Epidermal melanocyte (primary cell): ENCODE results near the gene FAM228B.

Experiments used
- DNase-seq: peaks from one replicate; pipeline ENCODE4 v3.0.0; 2011; ENCODE audit warnings: low spot score; ENCODE audit not compliant: insufficient read length

Gene FAM228B

GRCh38 chr2:24203029-24203786, 79.9 kb downstream of the FAM228B start:
- no peak for DNase-seq

- no peak for DNase-seq
Measured at GRCh38 chr2:24203787-24204150, 80.5 kb downstream of the FAM228B start.

DNA sequence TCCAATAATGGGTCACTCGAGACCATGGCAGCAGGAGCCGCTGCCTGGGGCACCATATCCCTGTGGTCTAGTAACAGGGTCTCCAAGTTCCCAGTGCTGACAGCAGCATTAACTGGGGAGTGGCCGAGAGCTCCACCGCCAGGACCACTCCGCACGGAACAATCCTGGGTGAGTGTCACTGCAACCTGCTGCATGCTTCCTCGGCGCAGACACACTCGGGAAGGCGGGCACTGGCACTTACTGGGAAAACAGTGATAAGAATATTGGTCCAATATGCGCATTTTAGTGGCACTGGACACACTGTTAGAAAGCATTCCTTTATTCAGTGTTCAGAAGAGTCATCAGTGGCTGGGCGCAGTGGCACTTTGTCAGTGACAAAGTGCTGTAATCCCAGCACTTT, 81.2 kb downstream of the FAM228B start:
- DNase-seq, result no peak

GRCh38 chr2:24205131-24205530, 81.9 kb downstream of the FAM228B start:
- no peak for DNase-seq

GRCh38 chr2:24206242-24206641, 83.0 kb downstream of the FAM228B start:
- no peak for DNase-seq

DNA sequence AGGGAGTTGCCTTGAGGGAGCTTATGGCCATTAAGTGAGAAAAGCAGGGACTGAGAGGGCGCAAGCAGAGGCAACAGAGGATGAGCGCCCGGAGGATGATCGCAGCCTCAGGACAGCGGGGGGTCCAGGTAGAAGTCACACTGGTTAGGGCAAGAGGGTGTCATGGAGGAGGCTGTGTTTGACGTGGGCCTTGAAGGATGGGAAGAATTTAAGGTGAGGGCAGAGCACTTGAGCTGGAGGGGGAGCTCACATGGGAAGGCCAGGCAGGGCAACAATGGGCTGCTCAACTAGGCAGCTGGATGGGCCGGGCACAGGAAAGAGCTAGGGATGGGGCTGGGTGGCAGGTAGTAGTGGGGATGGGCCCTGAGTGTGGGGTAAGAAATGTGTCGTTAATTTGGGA, 83.4 kb downstream of the FAM228B start:
- DNase-seq, result no peak

DNA sequence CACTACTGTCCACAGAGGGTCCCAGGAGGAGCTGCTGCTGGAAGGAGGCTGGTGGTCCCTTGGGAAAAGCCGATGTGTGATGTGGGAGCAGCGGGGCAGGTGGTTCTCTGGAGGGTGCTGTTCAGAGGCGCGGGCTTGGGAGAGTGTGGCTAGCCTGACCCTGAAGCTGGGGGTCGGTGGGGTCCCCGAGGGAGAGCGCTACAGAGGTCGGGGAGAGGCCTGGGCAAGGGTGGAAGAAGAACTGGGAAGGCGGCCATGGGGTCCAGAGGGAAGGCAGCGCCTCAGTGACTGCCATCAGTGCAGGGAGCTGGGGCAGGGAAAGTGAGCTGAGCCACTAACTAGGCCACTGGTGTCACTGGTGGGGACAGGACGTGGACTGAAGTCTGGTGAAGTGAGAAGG, 84.1 kb downstream of the FAM228B start:
- DNase-seq, result no peak

DNA sequence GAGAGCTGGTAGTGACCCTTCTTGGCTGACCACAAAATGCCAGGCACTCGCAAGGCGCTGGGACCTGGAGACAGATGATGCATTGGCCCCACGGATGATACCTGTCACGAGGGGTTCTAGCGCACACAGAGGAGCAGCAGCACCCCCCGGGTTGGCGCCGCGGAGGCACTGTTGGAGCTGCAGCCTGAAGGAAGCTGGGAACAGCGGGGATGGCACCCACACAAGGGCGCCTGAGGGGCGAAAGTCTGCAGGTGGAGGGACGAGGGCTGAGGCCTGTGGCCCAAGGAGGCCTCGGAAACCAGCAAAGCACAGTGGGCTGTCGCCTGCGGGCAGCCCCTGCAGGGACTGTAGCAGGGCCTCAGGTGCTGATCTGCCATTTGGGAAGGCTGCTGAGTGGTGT, 85.2 kb downstream of the FAM228B start:
- DNase-seq, result no peak

DNA sequence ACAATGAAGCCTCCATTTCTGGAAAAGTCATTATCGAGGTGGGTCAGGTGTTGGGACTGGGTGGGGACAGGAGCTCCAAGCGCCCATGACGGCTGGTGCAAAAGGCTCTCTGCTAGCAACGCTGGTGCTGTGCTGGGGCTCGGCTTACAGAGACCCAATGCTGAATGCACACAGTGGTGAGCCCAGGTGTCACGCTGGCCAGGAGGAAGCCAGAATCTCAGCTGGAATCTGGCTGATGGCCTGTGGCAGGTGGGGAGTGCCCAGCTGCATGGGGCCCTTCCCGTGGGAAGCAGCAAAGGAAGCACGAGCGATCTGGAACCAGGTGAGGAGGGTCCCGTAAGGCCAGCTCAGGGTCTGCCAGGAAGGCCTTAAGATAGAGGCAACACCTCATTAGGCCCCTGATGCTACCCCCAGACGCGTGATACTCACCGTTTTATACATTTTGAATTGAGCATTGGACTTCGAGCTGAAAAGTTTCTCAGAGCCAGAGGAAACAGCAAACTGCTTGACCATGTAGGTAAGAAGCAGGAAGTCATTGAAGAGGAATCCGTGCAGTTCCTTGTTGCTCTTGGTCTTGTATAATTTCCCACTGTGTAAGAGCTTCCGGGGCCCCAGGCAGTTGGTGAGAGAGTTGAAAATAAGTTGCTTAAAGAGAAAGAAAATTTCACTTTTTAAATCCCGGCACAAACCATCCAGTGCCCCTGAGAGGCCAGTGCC, 86.3 kb downstream of the FAM228B start:
- no peak for DNase-seq

DNA sequence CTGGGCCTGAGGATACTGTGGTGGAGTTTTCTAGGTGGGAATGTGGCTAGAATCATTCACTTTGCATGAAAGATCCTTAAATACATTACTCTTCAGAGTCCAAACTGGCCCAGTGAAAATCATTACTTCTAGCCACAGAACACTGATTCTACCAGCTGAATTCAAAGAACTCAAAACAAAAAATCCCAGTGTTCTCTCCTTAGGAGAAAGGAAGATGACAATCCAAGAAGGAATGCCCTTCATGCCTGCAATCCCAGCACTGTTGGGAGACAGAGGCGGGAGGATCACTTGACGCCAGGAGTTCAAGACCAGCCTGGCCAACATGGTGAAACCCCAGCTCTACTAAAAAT, 86.8 kb downstream of the FAM228B start:
- no peak for DNase-seq

GRCh38 chr2:24210723-24211122, 87.5 kb downstream of the FAM228B start:
- DNase-seq, result no peak

DNA sequence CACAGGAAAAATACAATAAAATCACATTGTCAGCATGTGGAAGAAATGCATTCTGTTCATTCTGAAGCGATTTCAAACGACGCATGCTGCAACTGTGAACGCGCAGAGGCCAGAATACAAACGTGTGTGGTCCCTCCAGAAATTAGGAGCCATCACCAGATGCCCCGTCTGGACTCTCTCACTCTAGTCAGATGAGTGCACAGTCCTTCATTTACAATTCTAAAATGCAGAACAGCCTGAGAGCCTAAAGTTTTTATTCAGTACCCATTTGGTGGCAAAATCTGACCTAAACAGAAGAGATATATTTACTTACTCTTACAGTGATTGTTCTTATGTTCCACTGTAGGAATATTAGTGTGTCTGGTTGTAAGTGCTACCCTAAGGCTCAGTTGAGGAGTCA, 88.1 kb downstream of the FAM228B start:
- no peak for DNase-seq

- DNase-seq, result no peak
Measured at GRCh38 chr2:24214880-24215279, 91.6 kb downstream of the FAM228B start.
